ENCODE data around the gene RELN. TPM values are rescaled to one million over a fixed set of nuclear protein-coding genes. Genes with fewer than 3 reads are reported as not detected.

Gene RELN
- total RNA-seq, 1 donor from 2014 or later = 5.7 TPM

GRCh38 chr7:104008107-104008506 lies 18.6 kb upstream of the RELN start:
- Mint-ChIP-seq H3K9me3 (ENCODE audit: unreplicated experiment) (no peaks in the 10 kb centered on the region), H3K27me3 (ENCODE audit: unreplicated experiment) (no peaks in the 10 kb centered on the region), H3K4me1 (ENCODE audit: low read depth, unreplicated experiment) (no peaks in the 10 kb centered on the region), H3K36me3 (ENCODE audit: unreplicated experiment) (no peaks in the 10 kb centered on the region), H3K4me3 (ENCODE audit: unreplicated experiment) (no peak overlapping the region), H3K27ac (ENCODE audit: unreplicated experiment) (no peak overlapping the region)
- DNase-seq = no peak
- TF ChIP-seq CTCF (IDR thresholded peaks at IDR 0.05; ENCODE audit: partially characterized antibody, unreplicated experiment) = no peak

- H3K27me3 Mint-ChIP-seq (ENCODE audit: unreplicated experiment) = no peaks in the 10 kb centered on the region
- H3K27ac Mint-ChIP-seq (ENCODE audit: unreplicated experiment) = no peak overlapping the region
- no peaks in the 10 kb centered on the region for H3K9me3 Mint-ChIP-seq (ENCODE audit: unreplicated experiment)
- no peaks in the 10 kb centered on the region for H3K36me3 Mint-ChIP-seq (ENCODE audit: unreplicated experiment)
- no peak overlapping the region for H3K4me3 Mint-ChIP-seq (ENCODE audit: unreplicated experiment)
- no peak for TF ChIP-seq CTCF (IDR thresholded peaks at IDR 0.05; ENCODE audit: partially characterized antibody, unreplicated experiment)
- no peaks in the 10 kb centered on the region for H3K4me1 Mint-ChIP-seq (ENCODE audit: low read depth, unreplicated experiment)
- DNase-seq = no peak
Measured at GRCh38 chr7:104007614-104008013, 18.2 kb upstream of the RELN start.

GRCh38 chr7:104005197-104005596 lies 15.7 kb upstream of the RELN start:
- no peak overlapping the region for H3K4me3 Mint-ChIP-seq (ENCODE audit: unreplicated experiment)
- H3K27ac Mint-ChIP-seq (ENCODE audit: unreplicated experiment) = no peak overlapping the region
- no peak for DNase-seq
- no peak for TF ChIP-seq CTCF (IDR thresholded peaks at IDR 0.05; ENCODE audit: partially characterized antibody, unreplicated experiment)
- no peaks in the 10 kb centered on the region for H3K27me3 Mint-ChIP-seq (ENCODE audit: unreplicated experiment)
- no peaks in the 10 kb centered on the region for H3K9me3 Mint-ChIP-seq (ENCODE audit: unreplicated experiment)
- no peaks in the 10 kb centered on the region for H3K4me1 Mint-ChIP-seq (ENCODE audit: low read depth, unreplicated experiment)
- no peaks in the 10 kb centered on the region for H3K36me3 Mint-ChIP-seq (ENCODE audit: unreplicated experiment)

DNA sequence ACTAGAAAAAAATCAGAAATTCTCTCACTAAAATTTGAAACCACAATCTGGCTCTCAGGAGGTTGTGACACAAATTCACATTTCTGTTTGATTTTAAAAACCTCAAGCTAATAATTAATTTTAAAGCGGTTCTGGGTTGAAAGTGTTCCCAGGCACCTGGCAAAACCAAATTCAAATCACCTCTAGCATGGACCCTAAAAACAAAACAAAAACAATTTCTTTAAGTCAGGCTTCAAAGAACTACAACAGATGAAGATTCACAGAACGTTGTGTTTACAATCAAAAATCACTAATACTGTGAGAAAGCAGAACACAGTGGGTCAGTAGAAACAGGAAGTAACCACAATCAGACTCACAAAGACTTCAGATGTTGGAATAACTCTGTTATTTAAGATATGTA lies 7.2 kb upstream of the RELN start:
- DNase-seq = no peak
- no peak overlapping the region for H3K27ac Mint-ChIP-seq (ENCODE audit: unreplicated experiment)
- no peak overlapping the region for H3K4me3 Mint-ChIP-seq (ENCODE audit: unreplicated experiment)
- H3K27me3 Mint-ChIP-seq (ENCODE audit: unreplicated experiment) = no peaks in the 10 kb centered on the region
- no peaks in the 10 kb centered on the region for H3K9me3 Mint-ChIP-seq (ENCODE audit: unreplicated experiment)
- no peak for TF ChIP-seq CTCF (IDR thresholded peaks at IDR 0.05; ENCODE audit: partially characterized antibody, unreplicated experiment)
- no peaks in the 10 kb centered on the region for H3K36me3 Mint-ChIP-seq (ENCODE audit: unreplicated experiment)
- no peaks in the 10 kb centered on the region for H3K4me1 Mint-ChIP-seq (ENCODE audit: low read depth, unreplicated experiment)

DNA sequence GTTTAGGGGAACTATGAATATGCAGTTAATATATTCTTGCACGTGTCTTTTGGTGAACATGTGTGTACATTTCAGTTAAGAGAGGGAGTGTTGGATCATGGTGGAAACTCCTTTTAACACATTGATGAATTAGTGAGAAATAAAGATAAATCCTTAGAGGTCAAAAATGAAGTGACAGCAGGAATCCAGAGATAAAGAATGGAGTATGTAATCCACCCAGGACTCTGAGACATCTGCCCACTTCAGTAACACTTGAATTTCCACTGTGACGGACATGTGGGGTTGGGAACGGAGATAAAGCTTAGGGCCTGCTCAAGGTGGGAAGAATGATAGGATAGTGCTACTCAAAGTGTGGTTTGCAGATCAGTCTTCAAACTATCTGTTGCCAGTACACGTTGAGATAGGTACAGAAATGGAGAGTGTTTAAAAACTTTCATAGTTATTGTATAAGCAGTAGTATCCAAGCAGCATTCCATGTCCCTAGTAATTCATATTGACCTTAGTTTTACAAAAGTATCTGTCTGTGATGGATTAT lies 6.6 kb upstream of the RELN start:
- Mint-ChIP-seq H3K4me3 (ENCODE audit: unreplicated experiment) (no peak overlapping the region), H3K27me3 (ENCODE audit: unreplicated experiment) (no peaks in the 10 kb centered on the region), H3K27ac (ENCODE audit: unreplicated experiment) (no peak overlapping the region), H3K9me3 (ENCODE audit: unreplicated experiment) (no peaks in the 10 kb centered on the region), H3K4me1 (ENCODE audit: low read depth, unreplicated experiment) (no peaks in the 10 kb centered on the region), H3K36me3 (ENCODE audit: unreplicated experiment) (no peaks in the 10 kb centered on the region)
- no peak for DNase-seq
- TF ChIP-seq CTCF (IDR thresholded peaks at IDR 0.05; ENCODE audit: partially characterized antibody, unreplicated experiment) = no peak

Data from glutamatergic neuron (in vitro differentiated cells).